Femur (tissue), 1 donor: Measurements from ENCODE around the gene WNT8A.
A peak's percentile ranks its signal among the peaks of the same experiment; 100 is the strongest.
"Not testable (repeated sequence)": the region's sequence is repeated elsewhere in the genome, so short reads cannot be mapped to it uniquely, and the experiment has no call there.

Experiments
- DNase-seq: peaks from one replicate; pipeline ENCODE4 v3.0.0-alpha.2; 2017

Gene WNT8A, protein sequence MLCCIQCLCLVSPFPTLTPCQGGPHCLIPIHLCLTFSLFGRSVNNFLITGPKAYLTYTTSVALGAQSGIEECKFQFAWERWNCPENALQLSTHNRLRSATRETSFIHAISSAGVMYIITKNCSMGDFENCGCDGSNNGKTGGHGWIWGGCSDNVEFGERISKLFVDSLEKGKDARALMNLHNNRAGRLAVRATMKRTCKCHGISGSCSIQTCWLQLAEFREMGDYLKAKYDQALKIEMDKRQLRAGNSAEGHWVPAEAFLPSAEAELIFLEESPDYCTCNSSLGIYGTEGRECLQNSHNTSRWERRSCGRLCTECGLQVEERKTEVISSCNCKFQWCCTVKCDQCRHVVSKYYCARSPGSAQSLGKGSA

DNA sequence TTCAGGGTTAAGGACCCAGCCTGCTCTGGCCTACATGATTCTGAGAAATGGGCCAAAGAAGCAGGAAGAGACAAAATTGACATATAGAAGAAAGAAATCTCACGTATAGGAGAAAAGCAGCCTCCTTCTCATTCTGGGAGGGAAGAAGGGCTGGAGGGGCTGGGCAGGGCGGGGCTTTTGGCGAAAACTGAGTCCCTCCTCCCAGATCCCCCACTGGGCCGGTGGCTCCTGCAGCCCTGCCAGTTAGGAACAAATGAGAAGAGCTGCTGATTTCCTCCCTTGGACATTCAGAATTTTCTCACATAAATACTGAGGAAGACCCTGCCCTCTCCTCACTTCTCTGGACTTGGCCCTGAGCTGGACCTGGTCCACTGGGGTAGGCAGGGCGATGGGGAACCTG, at the start of gene WNT8A:
Gene WNT8A (plus strand): TSS at position 332 of the 400 bp plus-strand sequence. CDS start 95 bp downstream, outside the sequence.
- DNase-seq: no peak

DNA sequence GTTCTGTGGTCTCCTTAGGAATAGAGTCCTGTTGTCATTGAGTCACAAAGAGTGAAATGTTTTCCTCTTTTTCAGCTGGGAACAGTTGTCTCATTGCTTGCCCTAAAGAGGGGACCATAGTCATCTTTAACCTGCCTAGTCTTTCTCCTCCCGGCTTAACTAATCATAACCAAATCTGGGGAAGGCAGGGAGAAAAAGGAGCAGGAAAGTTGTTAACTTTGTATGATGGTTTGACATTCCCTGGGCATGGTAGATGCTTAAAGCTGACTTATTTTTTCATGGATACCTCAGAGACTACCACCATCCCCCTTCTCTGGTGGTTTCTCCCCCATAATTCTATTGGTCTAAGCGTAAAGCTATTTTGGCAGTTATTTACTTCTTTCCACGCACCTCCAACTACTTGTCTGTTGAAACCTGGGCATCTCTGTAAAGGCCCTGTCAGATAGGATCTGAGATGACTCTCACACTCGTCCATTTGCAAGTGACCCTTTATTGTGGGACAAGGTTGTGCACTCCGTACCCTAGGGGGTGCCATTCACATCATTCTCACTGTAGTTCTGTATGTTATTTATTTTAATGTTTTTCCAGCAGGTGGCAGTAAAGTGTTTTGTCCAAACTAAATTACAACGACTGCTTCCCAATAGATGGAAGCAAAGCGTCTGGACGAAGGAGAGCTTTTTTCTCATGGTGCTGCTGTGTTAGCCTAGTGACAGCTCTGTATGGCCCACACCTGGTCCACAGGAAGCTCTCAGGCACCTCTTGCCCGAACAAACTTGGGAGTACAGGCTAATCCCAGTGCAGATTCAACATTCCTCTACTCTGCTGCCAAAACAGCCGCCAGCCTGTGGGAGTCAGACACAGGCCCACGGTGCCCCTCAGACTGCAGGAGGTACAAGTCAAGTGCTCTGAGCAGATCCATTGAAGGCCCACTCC, 48.0 kb upstream of the WNT8A start:
- peak; percentile 74 for DNase-seq

DNA sequence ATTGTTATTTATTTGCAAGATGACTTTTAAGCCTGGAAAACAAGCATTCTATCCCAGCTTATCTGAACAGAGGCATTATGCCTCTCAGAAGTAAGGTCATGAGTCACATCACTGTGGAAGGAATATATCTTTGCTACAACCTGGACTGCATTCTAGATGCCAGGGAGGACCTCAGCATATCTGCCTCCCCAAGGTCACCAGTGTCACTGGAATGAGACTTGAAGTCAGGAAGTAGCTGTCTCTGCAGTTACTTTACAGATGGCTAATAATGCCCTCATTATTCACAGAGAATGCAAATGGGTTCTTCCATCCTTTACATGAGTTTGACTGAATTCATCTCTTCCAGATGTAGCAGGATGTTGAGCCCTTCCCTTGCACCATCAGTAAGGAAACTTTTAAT, 46.6 kb upstream of the WNT8A start:
- DNase-seq: no peak

DNA sequence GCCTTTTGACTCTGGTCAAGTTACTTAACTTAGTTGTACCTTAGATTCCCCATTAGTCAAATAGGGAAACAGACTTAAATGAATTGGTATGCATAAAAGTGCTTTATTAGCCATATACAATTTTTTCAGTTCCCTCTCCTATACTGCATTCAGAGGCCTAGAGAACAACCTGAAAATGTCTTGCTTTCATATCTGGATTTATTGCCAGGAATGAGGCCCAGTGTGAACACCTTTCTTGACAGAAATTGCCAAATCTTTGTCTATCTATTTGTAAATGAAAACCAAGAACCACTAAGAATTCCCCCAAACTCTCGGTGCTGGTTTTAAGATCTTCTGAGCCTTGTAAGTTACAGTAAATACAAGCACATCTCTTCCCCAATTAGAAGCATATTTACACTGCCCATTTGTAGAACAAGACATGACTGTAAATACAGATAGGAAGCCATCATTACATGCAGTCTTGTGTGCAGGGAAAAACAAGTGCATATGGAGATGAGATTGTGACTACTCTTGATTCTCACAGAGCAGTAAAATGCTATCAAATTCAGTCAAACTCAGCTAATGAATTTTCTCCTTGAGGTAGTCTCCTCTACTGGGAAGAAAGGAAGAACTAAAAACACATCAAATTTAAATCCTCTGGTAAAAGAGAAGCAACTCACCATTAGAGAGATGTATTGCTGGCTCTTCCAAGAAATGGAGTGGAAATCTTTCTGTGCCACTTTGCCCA, 45.8 kb upstream of the WNT8A start:
- DNase-seq: no peak

DNA sequence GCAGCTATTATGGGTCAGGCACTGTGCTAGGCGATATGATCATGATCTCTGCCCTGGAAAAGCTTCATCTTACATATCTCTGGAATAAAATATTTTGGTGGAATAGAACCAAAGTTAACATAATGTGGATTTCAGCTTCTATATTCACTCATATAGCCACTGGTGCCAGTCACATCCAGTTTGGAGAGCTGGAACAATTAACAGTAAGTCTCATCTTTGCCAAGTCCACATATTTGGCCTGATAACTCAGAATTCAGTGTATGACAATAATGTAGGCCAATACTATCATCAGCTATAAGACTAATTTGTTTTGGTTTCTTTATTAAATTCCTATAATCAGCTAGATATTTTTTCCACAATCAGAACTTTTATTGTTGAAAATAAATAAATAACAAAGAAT, 45.0 kb upstream of the WNT8A start:
- no peak for DNase-seq

DNA sequence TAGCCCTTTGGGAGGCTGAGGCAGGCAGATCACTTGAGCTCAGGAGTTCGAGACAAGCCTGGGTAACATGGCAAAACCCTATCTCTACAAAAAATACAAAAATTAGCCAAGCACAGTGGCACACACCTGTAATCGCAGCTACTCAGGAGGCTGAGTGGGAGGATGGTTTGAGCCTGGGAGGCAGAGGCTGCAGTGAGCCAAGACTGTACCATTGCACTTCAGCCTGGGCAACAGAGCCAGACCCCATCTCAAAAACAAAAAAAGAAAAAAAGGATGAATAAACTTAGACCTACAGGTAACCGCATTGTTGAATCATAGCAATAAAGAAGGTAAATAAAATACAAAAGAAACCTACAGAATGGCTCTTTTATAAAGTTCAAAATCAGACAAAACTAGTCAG, 38.5 kb upstream of the WNT8A start:
- DNase-seq: not testable (repeated sequence)

DNA sequence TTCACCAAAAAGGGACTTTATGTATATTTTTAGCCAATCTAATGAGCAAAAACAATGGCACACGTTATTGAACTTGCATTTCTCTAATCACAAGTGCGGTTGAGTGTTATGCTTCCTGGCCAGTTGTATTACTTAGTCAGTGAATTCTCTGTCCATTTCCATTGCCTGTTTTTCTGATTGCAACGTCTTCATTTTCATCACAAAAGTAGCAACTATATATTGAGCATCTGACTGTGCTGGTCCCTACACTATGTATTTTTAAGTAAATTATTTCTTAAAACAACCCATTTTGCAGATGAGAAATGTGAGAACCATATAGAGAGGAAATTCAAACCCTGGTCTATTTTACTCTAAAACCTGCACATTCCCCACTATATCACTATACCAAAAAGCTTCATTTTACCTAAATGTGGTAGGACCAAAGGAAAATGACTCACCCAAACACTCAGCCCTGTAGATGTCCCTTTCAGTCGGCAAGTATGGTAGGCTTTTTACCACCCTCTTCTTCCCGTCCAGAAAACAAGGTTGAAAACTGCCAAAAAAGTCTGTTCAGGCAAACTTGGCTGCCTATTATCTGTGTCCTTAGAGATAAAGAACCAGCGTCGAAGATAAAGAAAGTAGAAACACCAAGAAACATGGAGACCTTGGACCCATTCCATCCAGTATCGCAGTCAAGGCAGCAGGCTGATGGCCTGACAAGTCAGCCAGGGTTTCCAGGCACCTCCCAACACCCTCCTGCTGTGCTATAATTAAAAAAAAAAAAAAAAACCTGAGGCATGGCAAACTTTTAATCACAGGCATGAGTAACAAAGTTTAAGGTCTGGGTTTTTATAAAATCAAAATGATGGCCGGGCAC, 32.2 kb upstream of the WNT8A start:
- DNase-seq: no peak

DNA sequence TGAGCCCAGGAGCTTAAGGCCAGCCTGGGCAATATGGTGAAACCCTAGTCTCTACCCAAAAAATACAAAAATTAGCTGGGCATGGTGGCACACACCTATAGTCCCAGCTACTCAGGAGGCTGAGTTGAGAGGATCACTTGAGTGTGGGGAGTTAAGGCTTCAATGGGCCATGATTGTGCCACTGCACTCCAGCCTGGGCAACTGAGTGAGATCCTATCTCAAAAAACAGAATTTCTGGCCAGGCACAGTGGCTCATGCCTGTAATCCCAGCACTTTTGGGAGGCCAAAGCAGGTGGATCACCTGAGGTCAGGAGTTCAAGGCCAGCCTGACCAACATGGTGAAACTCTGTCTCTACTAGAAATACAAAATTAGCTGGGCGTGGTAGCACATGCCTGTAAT, 31.1 kb upstream of the WNT8A start:
- not testable (repeated sequence) for DNase-seq

DNA sequence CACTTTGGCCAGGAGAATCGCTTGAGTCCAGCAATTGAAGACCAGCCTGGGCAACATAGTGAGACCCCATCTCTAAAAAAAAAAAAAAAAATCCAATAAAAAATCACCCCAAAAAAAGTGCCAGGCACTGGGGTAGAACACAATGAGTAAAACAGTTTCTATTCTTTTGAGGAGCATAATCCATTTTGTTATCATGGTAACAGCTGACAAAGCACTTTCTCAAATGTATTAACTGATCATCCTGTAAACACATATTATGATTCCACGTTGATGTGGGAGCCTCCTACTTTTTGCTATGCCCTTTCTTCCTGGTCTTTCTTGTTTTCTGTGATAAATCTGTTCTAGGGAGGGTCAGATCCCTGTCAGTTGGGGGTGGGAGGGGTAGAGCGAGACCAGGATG, 30.3 kb upstream of the WNT8A start:
- DNase-seq: no peak

DNA sequence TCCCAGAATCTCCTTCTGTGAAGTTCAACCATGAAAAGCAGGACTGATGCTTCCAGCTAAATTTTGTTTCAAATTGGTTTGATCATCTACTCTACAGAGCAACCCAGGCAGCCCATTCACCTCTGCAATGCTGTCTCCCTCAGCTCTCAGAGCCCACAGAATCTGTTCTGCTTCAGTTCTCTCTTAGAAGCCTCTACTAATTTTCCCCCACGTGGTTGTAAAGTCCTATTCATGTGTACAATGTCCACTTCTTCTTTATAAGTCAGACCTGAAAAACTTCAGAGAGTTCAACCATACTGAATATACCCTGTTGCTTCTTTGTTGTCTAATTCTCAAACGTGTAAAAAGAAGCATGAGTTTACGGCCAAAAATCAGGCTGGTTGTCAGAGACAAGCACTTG, 29.6 kb upstream of the WNT8A start:
- DNase-seq: no peak

DNA sequence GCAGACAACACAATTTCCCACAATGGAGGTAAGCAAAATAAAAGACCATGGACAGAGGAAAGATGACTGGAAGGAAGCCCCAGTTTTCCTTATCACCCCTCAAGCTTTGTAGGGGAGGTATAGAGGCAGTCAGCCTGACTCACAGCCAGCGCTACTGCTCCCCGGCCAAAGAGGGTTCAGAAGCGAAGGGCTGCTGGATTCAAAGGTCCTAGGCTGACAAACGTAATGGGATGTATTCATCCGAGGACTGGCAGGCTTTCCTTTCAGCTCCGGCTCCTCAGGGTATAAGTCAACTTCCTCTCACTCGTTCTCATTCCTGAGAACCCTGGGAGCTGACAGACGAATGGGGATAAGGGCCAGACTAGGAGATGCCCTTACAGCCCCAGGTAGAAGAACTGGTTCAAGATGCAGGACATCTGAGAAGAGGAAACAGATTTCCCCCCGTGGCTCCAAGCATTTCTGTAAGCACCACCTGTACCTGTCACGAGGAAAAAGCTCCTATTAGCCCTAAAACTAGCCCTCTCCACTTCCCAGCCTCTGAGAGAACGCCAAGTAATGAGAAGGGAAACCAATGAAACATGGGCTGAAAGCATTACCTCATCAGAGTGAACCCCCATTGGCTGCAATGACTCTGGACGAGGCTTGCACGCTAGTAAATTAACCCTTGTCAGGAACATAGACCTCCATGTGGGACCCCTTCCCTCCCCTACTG, 28.8 kb upstream of the WNT8A start:
- no peak for DNase-seq

DNA sequence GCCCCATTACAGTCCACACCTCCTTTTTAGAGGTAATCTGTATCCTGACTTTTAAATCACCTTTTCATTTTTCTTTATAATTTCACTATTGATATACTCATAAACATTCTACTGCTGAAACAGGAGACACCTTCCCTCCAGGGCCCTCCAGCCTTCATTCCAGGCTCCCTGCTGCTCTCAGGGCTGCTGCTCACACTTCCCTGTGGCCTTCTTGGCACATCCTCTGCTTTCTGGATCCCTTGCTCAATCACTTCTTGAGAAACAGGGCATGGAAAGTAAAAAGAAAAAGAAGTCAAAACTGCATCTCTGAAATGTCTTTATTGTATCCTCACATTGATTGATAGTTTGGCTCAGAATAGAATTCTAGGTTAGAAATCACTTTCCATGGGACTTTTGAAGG, 19.3 kb upstream of the WNT8A start:
- DNase-seq: no peak

DNA sequence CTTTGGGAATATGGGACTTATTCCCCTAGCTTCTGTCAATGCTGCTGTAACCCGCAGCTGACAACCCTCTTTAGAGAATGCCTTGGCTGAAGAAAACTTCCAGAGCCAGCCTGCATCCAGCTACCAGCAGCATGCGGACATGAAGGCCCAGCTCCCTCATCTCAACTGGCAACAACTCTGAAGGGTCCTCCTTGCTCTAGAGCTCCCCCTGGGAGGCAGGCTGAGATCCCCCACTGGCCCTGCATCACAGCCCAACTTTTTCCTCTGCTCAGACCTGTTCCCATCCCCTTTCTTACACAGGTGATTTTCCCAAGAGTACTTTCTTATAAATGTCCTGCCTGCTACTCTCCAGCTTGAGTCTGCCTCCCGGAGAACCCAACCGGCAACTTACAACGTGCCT, 18.7 kb upstream of the WNT8A start:
- no peak for DNase-seq

DNA sequence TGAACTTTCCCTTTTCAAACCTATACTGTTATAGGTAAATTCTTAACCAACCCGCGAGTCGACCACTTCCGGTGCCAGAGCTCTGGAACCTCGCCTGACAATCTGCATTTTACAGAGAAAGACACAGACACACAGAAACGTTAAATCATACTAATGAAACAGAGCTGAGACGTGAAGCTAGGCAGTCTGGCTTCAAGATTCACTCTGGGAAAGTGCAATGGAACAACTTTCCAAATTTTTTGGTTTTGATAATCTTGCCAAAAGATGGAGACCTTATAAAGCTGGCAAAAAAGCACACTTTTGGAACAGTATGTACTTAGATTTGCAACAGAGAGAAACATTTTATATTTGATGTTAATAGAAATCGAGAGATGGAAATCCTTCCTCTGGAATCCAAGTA, 15.9 kb upstream of the WNT8A start:
- no peak for DNase-seq

DNA sequence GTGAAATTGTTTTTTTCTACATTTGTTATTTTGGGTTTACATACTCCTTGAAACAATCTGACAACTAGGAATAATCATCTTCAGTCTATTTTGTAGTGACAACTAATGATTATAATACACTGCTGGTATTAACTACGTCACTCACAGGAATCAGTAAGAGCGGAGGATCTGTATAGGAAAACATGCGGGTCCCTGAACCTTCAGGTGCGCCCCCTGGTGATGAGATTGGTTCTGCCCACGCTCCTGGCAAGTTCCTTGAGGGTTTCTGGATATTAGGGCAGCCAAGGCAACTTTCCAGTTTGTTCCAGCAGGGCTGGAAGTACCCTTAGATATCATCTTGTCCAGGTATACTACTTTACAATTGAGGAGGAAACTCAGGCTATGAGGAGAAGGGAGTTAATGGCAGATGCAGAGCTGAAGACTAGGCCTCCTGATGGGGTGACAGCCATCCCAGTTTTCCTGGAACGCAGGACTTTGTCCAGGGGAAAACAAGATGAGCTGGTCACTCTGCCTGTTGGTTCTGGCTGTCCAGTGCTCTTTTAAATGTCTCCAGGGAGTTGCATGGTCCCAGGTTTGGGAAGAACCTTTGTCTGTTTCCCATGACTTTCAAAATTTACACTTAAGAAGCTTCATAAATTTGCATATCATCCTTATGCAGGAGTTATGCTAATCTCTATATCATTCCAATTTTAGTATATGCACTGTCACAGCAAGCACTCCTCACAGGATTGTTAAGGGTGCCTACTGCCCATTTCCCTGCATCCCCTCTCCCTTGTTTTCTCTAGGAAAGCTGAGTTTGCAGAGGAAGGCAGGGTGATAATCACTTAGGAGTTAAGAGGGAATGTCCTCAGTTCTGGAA, 14.9 kb upstream of the WNT8A start:
- DNase-seq: peak; percentile 38

DNA sequence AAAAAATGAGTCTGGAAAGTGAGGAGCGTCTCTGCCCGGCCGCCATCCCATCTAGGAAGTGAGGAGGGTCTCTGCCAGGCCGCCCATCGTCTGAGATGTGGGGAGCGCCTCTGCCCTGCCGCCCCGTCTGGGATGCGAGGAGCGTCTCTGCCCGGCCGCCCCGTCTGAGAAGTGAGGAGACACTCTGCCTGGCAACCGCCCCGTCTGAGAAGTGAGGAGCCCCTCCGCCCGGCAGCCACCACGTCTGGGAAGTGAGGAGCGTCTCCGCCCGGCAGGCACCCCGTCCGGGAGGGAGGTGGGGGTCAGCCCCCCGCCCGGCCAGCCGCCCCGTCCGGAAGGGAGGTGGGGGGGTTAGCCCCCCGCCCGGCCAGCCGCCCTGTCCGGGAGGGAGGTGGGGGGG, 13.8 kb upstream of the WNT8A start:
- DNase-seq: not testable (repeated sequence)

DNA sequence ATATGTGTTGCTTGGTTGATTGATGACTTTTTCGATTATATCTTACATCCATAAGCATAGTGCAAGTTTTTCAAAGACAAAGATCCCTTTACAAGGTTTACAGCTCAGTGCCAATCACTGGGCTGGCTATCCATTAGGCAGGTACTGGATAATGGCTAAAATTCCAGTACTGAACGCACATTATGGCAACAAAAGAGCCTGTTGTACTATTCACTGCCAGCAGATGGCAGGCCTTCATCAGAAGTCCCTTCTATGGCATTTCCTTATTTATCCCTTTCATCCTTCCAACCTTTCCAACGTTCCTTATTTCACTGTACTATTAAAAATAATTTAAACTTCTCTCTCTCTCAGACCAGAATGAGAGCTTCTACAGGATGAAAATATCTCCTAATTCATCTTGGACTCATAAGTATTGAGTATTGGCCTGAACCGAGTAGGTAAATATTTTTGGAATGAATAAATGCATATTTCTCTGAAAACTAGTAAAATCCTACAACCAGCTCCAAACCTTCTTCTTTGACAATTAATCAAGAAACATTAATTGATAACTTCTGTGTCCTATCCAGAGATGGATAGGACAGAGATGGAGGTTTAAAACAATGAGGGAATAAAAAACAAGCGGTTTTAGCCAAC, 6.7 kb upstream of the WNT8A start:
- peak; percentile 67 for DNase-seq

DNA sequence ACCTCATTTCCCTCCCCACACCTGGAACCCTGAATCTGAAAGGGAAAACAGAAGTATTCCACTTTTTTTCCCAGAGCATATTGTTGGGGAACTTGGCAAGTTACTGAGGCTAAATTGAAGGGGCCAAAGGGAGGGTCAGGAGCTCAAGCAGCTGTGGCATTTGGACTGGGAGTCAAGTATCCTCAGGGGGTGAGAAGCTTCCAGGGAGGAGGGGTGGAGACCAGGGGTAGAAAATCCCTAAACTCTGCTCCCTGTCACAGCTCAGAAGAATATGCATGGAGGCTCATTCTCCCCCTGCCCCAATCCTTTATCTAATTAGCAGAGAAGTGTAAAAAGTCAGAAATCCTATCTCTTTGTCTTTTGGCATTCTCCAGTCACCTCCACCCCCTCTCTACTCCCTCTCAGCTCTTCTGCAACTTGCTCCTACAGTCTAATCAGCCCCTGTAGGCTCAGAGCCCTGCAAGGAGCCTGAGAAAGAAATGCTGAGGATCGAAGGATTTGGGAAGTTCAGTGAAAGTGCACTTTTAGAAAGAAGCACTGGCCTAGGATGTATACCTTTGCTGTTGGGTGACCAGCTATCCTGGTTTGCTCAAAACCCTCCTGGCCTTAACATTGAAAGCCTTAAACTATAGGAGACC, 5.7 kb upstream of the WNT8A start:
- no peak for DNase-seq

DNA sequence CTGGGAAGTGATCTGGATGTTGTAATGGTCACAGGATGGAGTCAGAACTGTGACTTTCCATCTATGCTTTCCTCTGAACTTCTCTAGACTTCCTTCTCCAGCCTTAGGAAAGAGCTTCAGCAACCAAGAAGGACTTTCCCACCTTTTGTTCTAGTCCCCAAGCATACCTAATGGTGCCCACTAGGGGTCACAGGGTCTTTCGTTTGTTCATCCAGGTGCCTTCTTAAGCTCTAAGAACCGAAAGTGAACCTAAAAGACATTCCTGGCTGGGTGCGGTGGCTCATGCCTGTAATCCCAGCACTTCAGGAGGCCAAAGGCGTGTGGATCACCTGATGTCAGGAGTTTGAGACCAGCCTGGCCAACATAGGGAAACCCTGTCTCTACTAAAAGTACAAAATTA, 1.8 kb upstream of the WNT8A start:
- DNase-seq: no peak

DNA sequence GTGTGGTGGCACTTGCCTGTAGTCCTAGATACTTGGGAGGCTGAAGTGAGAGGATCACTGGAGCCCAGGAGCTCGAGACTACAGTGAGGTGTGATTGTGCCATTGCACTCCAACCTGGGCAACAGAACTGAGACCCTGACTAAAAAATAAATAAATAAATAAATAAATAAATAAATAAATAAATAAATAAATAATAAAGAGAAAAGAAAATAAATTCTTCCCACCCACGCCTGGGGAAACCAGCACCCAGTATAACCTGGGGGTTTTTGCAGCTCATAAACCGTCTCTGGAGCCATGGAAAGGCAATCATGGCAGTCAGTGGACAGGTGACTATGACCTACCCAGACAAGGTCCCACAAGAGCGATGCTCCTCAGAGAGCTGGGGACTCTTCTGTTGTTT, 7.9 kb downstream of the WNT8A start:
- no peak for DNase-seq
